Epithelial cell of proximal tubule (primary cell): ENCODE measurements around the gene LIPK. TPM values are rescaled to one million over a fixed set of nuclear protein-coding genes. Genes with fewer than 3 reads are reported as not detected.

Experiments used
- DNase-seq: peaks from one replicate; pipeline ENCODE4 v3.0.0-alpha.2; 2011; ENCODE audit warnings: low read depth
- H3K4me3 ChIP-seq: 2 replicates; pipeline ENCODE4 v1.5.1; 2011; ENCODE audit warnings: low read depth, mild to moderate bottlenecking, low read length
- CTCF ChIP-seq: conservative IDR thresholded peaks from 2 replicates; pipeline ENCODE4 v1.5.1; 2012; ENCODE audit warnings: low read depth, mild to moderate bottlenecking, low read length
- total RNA-seq: library from RNA; depleted of rRNA; stranded (reverse); fragments of >200 nt; gene quantifications from 2 replicates; pipeline ENCODE4 v1.2.3, GENCODE V29; 2015

Gene LIPK
- total RNA-seq, 1 donor from 2014 or later, result not detected

DNA sequence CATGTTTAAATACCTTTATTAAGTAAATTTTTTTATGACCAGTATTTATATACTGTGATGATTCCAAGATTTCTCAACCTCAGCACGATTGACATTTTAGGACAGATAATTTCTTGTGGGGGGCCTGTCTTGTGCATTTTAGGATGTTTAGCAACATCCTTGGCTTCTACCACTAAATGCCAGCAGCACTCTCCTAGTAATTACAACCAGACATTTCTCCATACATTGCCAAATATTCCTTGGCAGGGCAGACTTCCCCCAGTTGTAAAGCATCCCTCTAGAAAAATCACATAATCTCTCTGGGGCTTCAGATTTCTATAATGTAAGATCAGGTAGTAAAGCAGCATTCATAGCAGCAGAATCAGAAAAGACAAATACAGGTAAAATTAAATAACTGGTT, 88.7 kb downstream of the LIPK start:
- no peak for DNase-seq
- H3K4me3 ChIP-seq, result no peak overlapping the region
- no peak for TF ChIP-seq CTCF

- DNase-seq, result no peak
- no peak for TF ChIP-seq CTCF
- H3K4me3 ChIP-seq, result no peak overlapping the region
These were observed 94.4 kb downstream of the LIPK start for GRCh38 chr10:88800152-88801125.

Other genes starting within 250 kb of the LIPK start
- gene RNLS, start 122.9 kb upstream of the LIPK start, total RNA-seq, result 7.1 and 9.7 TPM in 2 replicates
- gene LIPJ, start 119.5 kb upstream of the LIPK start, total RNA-seq, result not detected in 2 replicates
- gene LIPF, start 41.8 kb upstream of the LIPK start, total RNA-seq, result not detected in 2 replicates
- not detected in 2 replicates for gene LIPN, start 53.8 kb downstream of the LIPK start, total RNA-seq
- gene LIPM, start 96.5 kb downstream of the LIPK start, total RNA-seq, result not detected in 2 replicates
- gene ANKRD22, start 145.6 kb downstream of the LIPK start, total RNA-seq, result 0.12 and 1.8 TPM in 2 replicates
- 9.9 and 19.2 TPM in 2 replicates for gene STAMBPL1, start 174.0 kb downstream of the LIPK start, total RNA-seq
- 10.5 and 42.4 TPM in 2 replicates for gene ACTA2, start 246.5 kb downstream of the LIPK start, total RNA-seq